GM13977 (cell line): ENCODE data around the gene JAK3.

Source experiments
- DNase-seq: peaks from one replicate; pipeline ENCODE4 v3.0.0; 2012; ENCODE audit warnings: low spot score
- in situ Hi-C: fragments of 300-500 bp; cut with MboI; formaldehyde crosslinking; loops from one replicate; pipeline ENCODE4 v1.12.0; 2022; ENCODE audit warnings: low sequenced_read_pairs, low pct_unique_long_range_greater_than_20kb, mixed read lengths, inconsistent platforms; ENCODE audit not compliant: unreplicated experiment
- TF ChIP-seq, protein P1 (sequence below): IDR thresholded peaks from 2 replicates; pipeline ENCODE4 v1.5.1; 2012; ENCODE audit warnings: mild to moderate bottlenecking, control low read depth; ENCODE audit not compliant: insufficient read depth; ENCODE audit errors: extremely low read depth, missing control alignments

JAK3 gene

DNA sequence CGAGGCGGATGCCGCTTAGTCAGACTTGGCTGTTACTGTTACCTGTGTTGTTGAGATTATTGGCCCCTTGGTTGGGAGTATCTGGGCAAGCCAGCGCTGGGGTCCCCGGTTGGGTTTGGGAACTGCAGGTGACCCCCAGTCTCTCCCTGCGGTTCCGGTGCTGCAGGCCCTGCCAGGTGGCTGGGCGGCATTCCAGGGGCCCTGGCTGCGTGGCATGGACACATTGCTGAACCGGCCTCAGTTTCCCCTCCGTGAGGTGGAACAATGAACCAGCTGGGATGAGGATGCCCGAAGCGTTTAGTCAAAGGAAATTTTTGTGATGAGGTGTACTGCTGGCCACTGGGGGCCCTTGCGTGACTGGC is 52.3 kb downstream of the JAK3 start:
- TF ChIP-seq, protein P1, sequence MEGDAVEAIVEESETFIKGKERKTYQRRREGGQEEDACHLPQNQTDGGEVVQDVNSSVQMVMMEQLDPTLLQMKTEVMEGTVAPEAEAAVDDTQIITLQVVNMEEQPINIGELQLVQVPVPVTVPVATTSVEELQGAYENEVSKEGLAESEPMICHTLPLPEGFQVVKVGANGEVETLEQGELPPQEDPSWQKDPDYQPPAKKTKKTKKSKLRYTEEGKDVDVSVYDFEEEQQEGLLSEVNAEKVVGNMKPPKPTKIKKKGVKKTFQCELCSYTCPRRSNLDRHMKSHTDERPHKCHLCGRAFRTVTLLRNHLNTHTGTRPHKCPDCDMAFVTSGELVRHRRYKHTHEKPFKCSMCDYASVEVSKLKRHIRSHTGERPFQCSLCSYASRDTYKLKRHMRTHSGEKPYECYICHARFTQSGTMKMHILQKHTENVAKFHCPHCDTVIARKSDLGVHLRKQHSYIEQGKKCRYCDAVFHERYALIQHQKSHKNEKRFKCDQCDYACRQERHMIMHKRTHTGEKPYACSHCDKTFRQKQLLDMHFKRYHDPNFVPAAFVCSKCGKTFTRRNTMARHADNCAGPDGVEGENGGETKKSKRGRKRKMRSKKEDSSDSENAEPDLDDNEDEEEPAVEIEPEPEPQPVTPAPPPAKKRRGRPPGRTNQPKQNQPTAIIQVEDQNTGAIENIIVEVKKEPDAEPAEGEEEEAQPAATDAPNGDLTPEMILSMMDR: no peak
- in situ Hi-C loops: no loop called here
- DNase-seq: no peak

DNA sequence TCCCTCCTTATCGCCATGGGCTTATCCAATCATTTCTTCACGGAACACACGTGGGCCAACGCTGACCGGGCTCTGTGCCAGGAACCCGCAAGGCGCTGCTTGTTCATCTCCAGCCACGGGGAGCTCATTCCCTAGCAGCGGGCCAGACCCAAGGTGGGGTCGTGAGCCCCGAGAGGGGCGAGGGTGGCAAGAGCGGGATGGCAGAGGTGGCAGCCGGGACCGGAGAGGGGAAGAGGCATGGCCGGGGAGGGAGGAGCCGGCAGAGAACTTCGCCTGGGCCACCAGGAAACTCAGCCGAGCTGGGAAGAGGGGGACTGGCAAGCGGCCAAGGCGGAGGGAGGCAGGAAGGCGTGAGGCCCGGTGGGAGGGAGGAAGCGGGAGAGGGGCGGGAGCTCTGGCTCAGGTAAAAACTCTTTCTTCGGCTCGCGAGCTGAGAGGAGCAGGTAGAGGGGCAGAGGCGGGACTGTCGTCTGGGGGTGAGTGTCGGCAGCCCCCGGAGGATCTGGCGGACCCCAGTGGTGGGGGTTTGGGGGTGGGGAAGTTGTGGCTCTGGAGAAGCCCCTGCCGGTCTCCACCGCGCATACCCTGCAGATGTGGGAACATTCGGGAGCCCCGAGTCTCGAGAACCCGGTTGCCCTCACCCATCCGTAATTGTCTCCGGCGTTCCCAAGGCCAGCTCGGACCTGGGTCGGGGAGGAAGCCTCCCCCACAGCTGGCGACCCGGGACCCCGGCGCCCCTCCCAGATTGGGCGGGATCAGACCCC is 52.9 kb downstream of the JAK3 start, which contains the start of gene B3GNT3:
Gene B3GNT3, plus strand, starts transcription at position 408 of the 764 bp plus-strand sequence. CDS start 12,670 bp downstream, outside the sequence.
- in situ Hi-C loops: no loop called here
- TF ChIP-seq, protein P1: no peak
- DNase-seq: no peak

DNA sequence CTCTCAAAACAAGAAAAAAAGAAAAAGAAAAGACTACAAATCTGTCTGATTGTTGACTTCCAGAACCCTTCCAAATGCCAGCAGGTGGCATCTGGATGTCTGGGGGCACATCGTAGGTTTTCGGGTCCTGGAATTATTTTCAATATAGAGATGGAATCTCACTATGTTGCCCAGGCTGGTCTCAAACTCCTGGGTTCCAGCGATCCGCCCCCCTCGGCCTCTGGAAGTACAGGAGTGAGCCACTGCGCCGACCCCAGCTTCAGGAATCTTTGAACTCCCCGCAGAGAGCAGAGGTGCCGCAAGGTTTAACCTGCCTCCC is 53.4 kb downstream of the JAK3 start:
- DNase-seq: no peak
- in situ Hi-C loops: no loop called here
- TF ChIP-seq, protein P1: no peak

DNA sequence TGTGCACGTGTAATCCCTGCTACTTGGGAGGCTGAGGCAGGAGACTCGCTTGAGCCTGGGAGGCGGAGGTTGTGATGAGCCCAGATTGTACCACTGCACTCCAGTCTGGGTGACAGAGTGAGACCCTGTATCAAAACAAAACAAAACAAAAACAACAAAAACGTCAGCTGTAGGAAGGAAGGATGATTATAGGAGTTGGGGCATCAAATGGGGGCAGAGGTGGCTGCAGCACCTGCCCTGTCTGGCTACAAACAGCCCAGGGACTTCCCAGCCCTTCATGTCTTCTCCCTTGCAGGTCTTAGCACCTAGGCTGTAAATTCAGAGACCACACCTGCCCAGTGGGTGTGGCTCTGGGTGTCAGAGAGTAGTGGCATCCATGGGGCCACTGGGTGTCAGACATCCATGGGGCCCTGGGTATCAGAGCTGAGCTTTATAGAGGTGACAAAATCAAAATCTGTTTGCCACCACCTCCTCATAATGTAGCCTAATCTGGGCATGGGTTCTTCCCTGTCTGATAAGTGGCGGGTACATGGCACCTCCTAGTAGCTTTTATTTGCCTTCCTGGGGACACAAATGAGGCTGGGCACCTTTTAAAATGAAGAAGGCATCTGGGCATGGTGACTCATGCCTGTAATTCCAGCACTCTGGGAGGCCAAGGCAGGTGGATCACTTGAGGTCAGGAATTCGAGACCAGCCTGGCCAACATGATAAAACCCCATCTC is 57.6 kb downstream of the JAK3 start:
- in situ Hi-C loops: no loop called here
- DNase-seq: no peak
- TF ChIP-seq, protein P1: no peak

DNA sequence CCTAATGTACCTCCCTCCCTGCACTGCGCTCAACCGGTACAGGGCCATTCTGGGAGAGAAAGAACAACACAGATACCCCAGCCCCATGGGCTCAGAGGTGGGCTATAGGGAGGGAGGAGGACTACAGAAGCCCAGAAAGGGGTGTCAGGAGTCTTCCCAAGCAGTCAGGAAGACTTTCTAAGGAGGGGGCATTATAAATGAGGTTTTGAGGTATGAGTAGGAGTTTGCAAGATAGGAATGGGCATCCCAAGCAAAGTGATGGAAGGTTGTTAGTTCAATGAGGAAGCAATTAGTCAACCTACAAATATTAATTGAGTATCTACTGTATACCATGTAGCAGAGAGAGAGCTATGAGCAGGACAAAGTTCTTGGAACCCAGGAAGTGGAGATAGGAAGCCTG is 59.1 kb downstream of the JAK3 start:
- in situ Hi-C loops: no loop called here
- no peak for DNase-seq
- TF ChIP-seq, protein P1: no peak

DNA sequence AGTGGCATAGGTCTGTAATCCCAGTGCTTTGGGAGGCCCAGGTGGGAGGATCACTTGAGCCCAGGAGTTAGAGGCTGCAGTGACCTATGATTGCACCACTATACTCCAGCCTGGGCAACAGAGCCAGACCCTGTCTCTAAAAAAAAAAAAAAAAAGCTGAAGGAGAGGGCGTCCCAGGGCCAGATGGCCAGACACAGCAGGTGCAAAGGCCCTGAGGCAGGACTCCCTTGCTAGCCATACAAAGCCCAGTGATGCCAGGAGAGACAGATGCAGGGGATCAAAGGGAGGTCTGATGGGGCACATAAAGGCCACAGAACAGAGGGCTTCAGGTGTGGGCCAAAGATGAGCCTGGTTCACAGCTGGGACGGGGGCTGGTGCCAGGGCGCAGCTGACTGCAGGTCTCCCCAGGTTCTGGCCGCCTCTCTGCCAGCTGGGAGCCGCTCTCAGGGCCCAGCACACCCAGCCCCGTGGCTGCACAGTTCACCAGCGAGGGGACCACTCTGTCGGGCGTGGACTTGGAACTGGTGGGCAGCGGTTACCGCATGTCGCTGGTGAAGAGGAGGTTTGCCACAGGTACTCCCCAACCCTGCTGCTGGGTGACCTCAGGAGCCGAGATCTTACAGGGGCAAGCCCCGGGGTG is 60.4 kb downstream of the JAK3 start:
- no peak for DNase-seq
- TF ChIP-seq, protein P1: no peak
- in situ Hi-C loops: no loop called here
